SU-DHL-6 (cell line): ENCODE results near the gene SIAH2.

ENCODE experiments used
- H2AFZ ChIP-seq: fragments of 200-600 bp; sonication (generic); 2 replicates; pipeline ENCODE4 v1.6.1; 2014; ENCODE audit warnings: low read depth, mild to moderate bottlenecking, moderate library complexity, mixed read lengths, antibody characterized with exemption, low read length; ENCODE audit not compliant: severe bottlenecking
- H3F3A ChIP-seq: fragments of 200-600 bp; shearing (Covaris generic); 2 replicates; pipeline ENCODE4 v1.6.0; 2016; ENCODE audit warnings: antibody characterized with exemption, mild to moderate bottlenecking; ENCODE audit not compliant: insufficient read depth
- H3K27ac ChIP-seq: fragments of 200-600 bp; sonication (generic); 2 replicates; pipeline ENCODE4 v1.5.1; 2016; ENCODE audit warnings: low read depth, mild to moderate bottlenecking, low read length, moderate library complexity, mixed read lengths
- H3K27me3 ChIP-seq: fragments of 200-600 bp; sonication (generic), shearing (Covaris generic); 2 replicates; pipeline ENCODE4 v1.6.0; 2014; ENCODE audit warnings: mild to moderate bottlenecking, low read length
- H3K36me3 ChIP-seq: fragments of 200-600 bp; sonication (generic); 2 replicates; pipeline ENCODE4 v1.6.1; 2014; ENCODE audit warnings: mild to moderate bottlenecking, low read length, mixed read lengths
- H3K4me2 ChIP-seq: fragments of 300-600, 200-600 bp; shearing (Covaris generic), sonication (generic); 2 replicates; pipeline ENCODE4 v1.6.0; 2014; ENCODE audit warnings: low read length, low read depth, mild to moderate bottlenecking; ENCODE audit not compliant: poor library complexity, severe bottlenecking
- H3K4me3 ChIP-seq: fragments of 200-600 bp; sonication (generic); 2 replicates; pipeline ENCODE4 v1.5.1; 2014; ENCODE audit warnings: antibody characterized with exemption, low read length, mild to moderate bottlenecking, mixed read lengths; ENCODE audit not compliant: insufficient read depth, poor library complexity, severe bottlenecking
- H3K79me2 ChIP-seq: fragments of 200-600 bp; sonication (generic); 2 replicates; pipeline ENCODE4 v1.6.1; 2014; ENCODE audit warnings: mild to moderate bottlenecking, low read length, moderate library complexity; ENCODE audit not compliant: insufficient read depth
- H3K9ac ChIP-seq: fragments of 200-600 bp; sonication (generic); 2 replicates; pipeline ENCODE4 v1.7.0; 2014; ENCODE audit warnings: mild to moderate bottlenecking, low read length
- H3K9me2 ChIP-seq: fragments of 200-600 bp; sonication (generic); replicated peaks from 2 replicates; pipeline ENCODE4 v1.6.1; 2014; ENCODE audit warnings: low read length; ENCODE audit not compliant: insufficient read depth
- H3K9me3 ChIP-seq: fragments of 200-600 bp; sonication (generic); 2 replicates; pipeline ENCODE4 v1.6.1; 2014; ENCODE audit warnings: low read length, mixed read lengths; ENCODE audit not compliant: insufficient read depth
- H4K20me1 ChIP-seq: fragments of 200-600 bp; sonication (generic); 2 replicates; pipeline ENCODE4 v1.6.1; 2014; ENCODE audit warnings: low read depth, mild to moderate bottlenecking, antibody characterized with exemption, low read length, moderate library complexity, mixed read lengths
- CTCF ChIP-seq: fragments of 200-600 bp; sonication (generic); IDR thresholded peaks from one replicate; pipeline ENCODE4 v1.5.1; 2017; ENCODE audit warnings: antibody characterized with exemption, mild to moderate bottlenecking, low read length, moderate library complexity; ENCODE audit not compliant: insufficient read depth, poor library complexity, severe bottlenecking
- EZH2phosphoT487 ChIP-seq: fragments of 200-600 bp; sonication (generic), shearing (Covaris generic); conservative IDR thresholded peaks from 2 replicates; pipeline ENCODE4 v1.6.1; 2018; ENCODE audit warnings: mild to moderate bottlenecking, antibody characterized with exemption, low read length, moderate library complexity, mixed read lengths

The SIAH2 gene

GRCh38 chr3:150736316-150736719, 26.7 kb downstream of the SIAH2 start:
- Histone ChIP-seq H3K36me3 (no peaks in the 10 kb centered on the region), H3F3A (peaks cover 9% of the 10 kb centered on the region; the same call in 1 of the 2 replicates), H3K9ac (no peak overlapping the region), H3K79me2 (no peaks in the 10 kb centered on the region), H2AFZ (no peak overlapping the region), H3K4me2 (no peak overlapping the region), H3K9me3 (no peaks in the 10 kb centered on the region), H3K27me3 (no peaks in the 10 kb centered on the region), H3K27ac (no peak overlapping the region), H3K9me2 (no peaks in the 10 kb centered on the region), H4K20me1 (no peaks in the 10 kb centered on the region), H3K4me3 (no peak overlapping the region)
- no peak for TF ChIP-seq CTCF

GRCh38 chr3:150734795-150735119, 28.2 kb downstream of the SIAH2 start:
- TF ChIP-seq CTCF (no peak), EZH2phosphoT487 (no peak)
- Histone ChIP-seq H3F3A (peaks cover 2% of the 10 kb centered on the region; the same call in 1 of the 2 replicates), H4K20me1 (no peaks in the 10 kb centered on the region), H2AFZ (no peak overlapping the region), H3K9ac (no peak overlapping the region), H3K4me2 (no peak overlapping the region), H3K27me3 (no peaks in the 10 kb centered on the region), H3K79me2 (no peaks in the 10 kb centered on the region), H3K9me3 (no peaks in the 10 kb centered on the region), H3K4me3 (no peak overlapping the region), H3K27ac (no peak overlapping the region), H3K9me2 (no peaks in the 10 kb centered on the region), H3K36me3 (no peaks in the 10 kb centered on the region)

GRCh38 chr3:150733936-150734794, 28.8 kb downstream of the SIAH2 start:
- TF ChIP-seq EZH2phosphoT487 = no peak
- no peak for TF ChIP-seq CTCF

More at GRCh38 chr3:150733936-150734794, 28.8 kb downstream of the SIAH2 start:
- no peak overlapping the region for H3K4me2 ChIP-seq
- H3K79me2 ChIP-seq = no peaks in the 10 kb centered on the region
- H3K9ac ChIP-seq = no peak overlapping the region
- no peaks in the 10 kb centered on the region for H3K27me3 ChIP-seq
- no peaks in the 10 kb centered on the region for H3F3A ChIP-seq
- no peaks in the 10 kb centered on the region for H3K9me3 ChIP-seq
- H2AFZ ChIP-seq = no peak overlapping the region
- no peaks in the 10 kb centered on the region for H3K9me2 ChIP-seq
- no peaks in the 10 kb centered on the region for H4K20me1 ChIP-seq
- no peaks in the 10 kb centered on the region for H3K36me3 ChIP-seq
- H3K27ac ChIP-seq = no peak overlapping the region
- no peak overlapping the region for H3K4me3 ChIP-seq
